Left cardiac atrium (tissue), 4 donors: Measurements from ENCODE around the gene KREMEN2. TPM values are rescaled to one million over a fixed set of nuclear protein-coding genes. Genes with fewer than 3 reads are reported as not detected.
A peak's percentile ranks its signal among the peaks of the same experiment; 100 is the strongest.
"Not testable (repeated sequence)": the region's sequence is repeated elsewhere in the genome, so short reads cannot be mapped to it uniquely, and the experiment has no call there.

Source experiments
- ATAC-seq, 2 donors: fragments of 200-7000 bp; cut with Tn5 transposase; one replicate each; pipeline ENCODE4 v1.9.1; 2020; ENCODE audit warnings: mild to moderate bottlenecking in 2 of 2, moderate library complexity in 2 of 2
- DNase-seq: peaks from one replicate; pipeline ENCODE4 v3.0.0-alpha.2; 2020
- intact Hi-C, 2 donors: fragments of 100-400 bp; cut with DNase I; formaldehyde crosslinking; loops; one replicate each; pipeline versions ENCODE4 v1.14.1 to v1.15.1; 2022 to 2023
- long read RNA-seq: library from polyadenylated mRNA; unstranded; transcript quantifications from one replicate; pipeline ENCODE4 v2.0.0, GENCODE V29; 2021
- total RNA-seq, 2 donors: library from RNA; stranded (reverse); fragmentation: NEBNext Ultra II Directional; extraction: Animal tissue kit (Norgen Biotek cat#: 25700); gene quantifications; one replicate each; pipeline ENCODE4 v1.2.1, GENCODE V29; 2021
- donor health status: DM: no; HTN: yes; CAD: no.
- donor health status: DM: no; HTN: yes; CAD: no; lungs with severe emphysema.
- donor health status: DM: yes; HTN: yes; CAD: no.
- donor health status: Dilated cardiomyopathy.

KREMEN2 gene
- total RNA-seq: not detected
- long read RNA-seq: 0 reads

- intact Hi-C loops: no loop called here
- ATAC-seq (peak in 1 of 2 donors; percentile 10), DNase-seq (no peak)
Measured at GRCh38 chr16:2963723-2964474, at the start of gene KREMEN2. KREMEN2 (plus strand) TSS chr16:2964275; CDS start chr16:2964521, 246 bp downstream.

GRCh38 chr16:2915196-2915929, 48.7 kb upstream of the KREMEN2 start:
- intact Hi-C loops: no loop called here
- DNase-seq (no peak), ATAC-seq (no peak)

GRCh38 chr16:2919511-2920255, 44.4 kb upstream of the KREMEN2 start:
- intact Hi-C loops: loop anchor here (5.0 to 10.0 kb wide), 2 partner anchors 45 to 47 kb away; no protein-coding TSS in a partner anchor
- DNase-seq: no peak

GRCh38 chr16:2923481-2923880, 40.6 kb upstream of the KREMEN2 start:
- no peak for ATAC-seq
- intact Hi-C loops: loop anchor here (5.0 to 10.0 kb wide), 2 partner anchors 49 to 51 kb away; no protein-coding TSS in a partner anchor

More at GRCh38 chr16:2919511-2920255, 44.4 kb upstream of the KREMEN2 start:
- ATAC-seq: peak; percentile 61 to 87

GRCh38 chr16:2924901-2925755, 38.9 kb upstream of the KREMEN2 start:
- intact Hi-C loops: loop anchor here (5.0 to 10.0 kb wide), 2 partner anchors 50 to 53 kb away; no protein-coding TSS in a partner anchor
- no peak for DNase-seq
- ATAC-seq: no peak

More at GRCh38 chr16:2923481-2923880, 40.6 kb upstream of the KREMEN2 start:
- DNase-seq: no peak

- intact Hi-C loops: loop anchor here in 1 of 2 donors (10.0 kb wide), 1 partner anchor 51 kb away; no protein-coding TSS in a partner anchor
- ATAC-seq (no peak), DNase-seq (no peak)
Measured at GRCh38 chr16:2925951-2926649, 38.0 kb upstream of the KREMEN2 start.

GRCh38 chr16:2926650-2926999, 37.5 kb upstream of the KREMEN2 start:
- DNase-seq (no peak), ATAC-seq (no peak)
- intact Hi-C loops: loop anchor here in 1 of 2 donors (10.0 kb wide), 1 partner anchor 52 kb away; no protein-coding TSS in a partner anchor

- peak; percentile 90 for DNase-seq
- peak; percentile 89 to 93 for ATAC-seq
- intact Hi-C loops: loop anchor here in 1 of 2 donors (10.0 kb wide), 1 partner anchor 52 kb away; no protein-coding TSS in a partner anchor
Measured at GRCh38 chr16:2927010-2927646, 36.9 kb upstream of the KREMEN2 start.

GRCh38 chr16:2928151-2928550, 35.9 kb upstream of the KREMEN2 start:
- intact Hi-C loops: loop anchor here in 1 of 2 donors (10.0 kb wide), 1 partner anchor 53 kb away; no protein-coding TSS in a partner anchor
- not testable (repeated sequence) for DNase-seq, ATAC-seq

- intact Hi-C loops: loop anchor here in 1 of 2 donors (10.0 kb wide), 1 partner anchor 54 kb away; no protein-coding TSS in a partner anchor
- no peak for ATAC-seq
Measured at GRCh38 chr16:2928796-2929195, 35.3 kb upstream of the KREMEN2 start.

GRCh38 chr16:2929693-2930092, 34.4 kb upstream of the KREMEN2 start:
- ATAC-seq (no peak), DNase-seq (no peak)
- intact Hi-C loops: loop anchor here in 1 of 2 donors (10.0 kb wide), 1 partner anchor 55 kb away; no protein-coding TSS in a partner anchor

More at GRCh38 chr16:2928796-2929195, 35.3 kb upstream of the KREMEN2 start:
- DNase-seq: no peak

GRCh38 chr16:2930236-2930635, 33.8 kb upstream of the KREMEN2 start:
- intact Hi-C loops: no loop called here
- ATAC-seq (no peak), DNase-seq (no peak)

GRCh38 chr16:2931231-2931914, 32.7 kb upstream of the KREMEN2 start:
- DNase-seq, ATAC-seq, intact Hi-C loops: not testable (repeated sequence)

- intact Hi-C loops: no loop called here
- no peak for ATAC-seq
- DNase-seq: no peak
Measured at GRCh38 chr16:2933136-2933535, 30.9 kb upstream of the KREMEN2 start.

- DNase-seq: no peak
- ATAC-seq: no peak
- intact Hi-C loops: no loop called here
Measured at GRCh38 chr16:2933701-2934100, 30.4 kb upstream of the KREMEN2 start.

- DNase-seq: no peak
- intact Hi-C loops: no loop called here
- no peak for ATAC-seq
Measured at GRCh38 chr16:2934450-2934849, 29.6 kb upstream of the KREMEN2 start.
